Type B pancreatic cell (in vitro differentiated cells): ENCODE data around the gene TBL3. TPM values are rescaled to one million over a fixed set of nuclear protein-coding genes. Genes with fewer than 3 reads are reported as not detected.

Experiments
- DNase-seq: peaks from one replicate; pipeline ENCODE4 v3.0.0; 2021; ENCODE audit warnings: mixed read lengths; ENCODE audit not compliant: unreplicated experiment; ENCODE audit errors: extremely low spot score
- H3K27ac Mint-ChIP-seq: 2 replicates; pipeline ENCODE4 v1.8.0; 2021; ENCODE audit warnings: mild to moderate bottlenecking, mixed read lengths
- H3K27me3 Mint-ChIP-seq: 2 replicates; pipeline ENCODE4 v1.8.0; 2021; ENCODE audit warnings: mixed read lengths
- H3K36me3 Mint-ChIP-seq: 2 replicates; pipeline ENCODE4 v1.8.0; 2021; ENCODE audit warnings: mixed read lengths
- H3K4me1 Mint-ChIP-seq: one replicate; pipeline ENCODE4 v1.8.0; 2021; ENCODE audit warnings: mixed read lengths; ENCODE audit not compliant: unreplicated experiment
- H3K4me3 Mint-ChIP-seq: 2 replicates; pipeline ENCODE4 v1.8.0; 2021; ENCODE audit warnings: mild to moderate bottlenecking, mixed read lengths
- H3K9me3 Mint-ChIP-seq: 2 replicates; pipeline ENCODE4 v1.8.0; 2021; ENCODE audit warnings: mixed read lengths
- total RNA-seq: library from RNA; stranded (reverse); gene quantifications from 2 replicates; pipeline ENCODE4 v1.2.1, GENCODE V29; 2021; ENCODE audit warnings: low replicate concordance
- TF ChIP-seq, protein P1 (sequence below): fragments of 200-600 bp; sonication (generic); conservative IDR thresholded peaks from 2 replicates; pipeline ENCODE4 v1.5.0; 2021; ENCODE audit warnings: antibody characterized with exemption, mild to moderate bottlenecking

TBL3 gene
- total RNA-seq, 1 donor from 2014 or later = 37.0 TPM

DNA sequence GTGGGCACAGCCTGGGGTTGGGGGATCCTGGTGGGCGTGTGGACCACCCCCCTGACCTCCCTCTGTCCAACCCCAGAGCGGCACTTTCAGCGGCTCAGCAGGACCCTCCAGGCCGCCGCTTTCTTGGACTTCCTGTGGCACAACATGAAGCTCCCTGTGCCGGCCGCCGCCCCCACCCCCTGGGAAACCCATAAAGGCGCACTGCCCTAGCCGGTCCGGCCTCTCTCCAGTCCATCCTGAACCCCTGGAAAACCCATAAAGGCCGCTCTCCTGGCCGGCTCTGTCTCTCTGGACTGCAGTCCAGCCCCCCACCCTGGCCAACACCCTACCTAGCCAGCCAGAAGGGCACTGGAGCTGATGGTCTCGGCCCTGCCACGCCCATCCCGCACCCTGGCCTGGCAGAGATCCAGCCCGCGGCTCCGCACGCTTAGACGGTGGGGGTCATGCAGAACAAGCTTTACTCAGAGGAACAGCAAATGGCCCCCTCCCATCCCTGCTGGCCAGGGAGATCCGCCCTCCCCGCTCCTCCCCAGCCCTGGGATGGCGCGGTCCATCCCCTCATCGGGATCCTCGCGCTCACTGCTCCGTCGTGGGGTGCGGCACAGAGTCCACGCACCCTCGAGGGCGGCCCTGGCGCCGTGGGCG lies 6.7 kb downstream of the TBL3 start:
- H3K36me3 Mint-ChIP-seq = no peaks in the 10 kb centered on the region
- peaks cover 41% of the 10 kb centered on the region for H3K27me3 Mint-ChIP-seq
- no peak for DNase-seq
- no peak overlapping the region for H3K27ac Mint-ChIP-seq
- no peaks in the 10 kb centered on the region for H3K9me3 Mint-ChIP-seq
- H3K4me1 Mint-ChIP-seq = peaks cover 5% of the 10 kb centered on the region
- no peak overlapping the region for H3K4me3 Mint-ChIP-seq
- TF ChIP-seq, protein P1, sequence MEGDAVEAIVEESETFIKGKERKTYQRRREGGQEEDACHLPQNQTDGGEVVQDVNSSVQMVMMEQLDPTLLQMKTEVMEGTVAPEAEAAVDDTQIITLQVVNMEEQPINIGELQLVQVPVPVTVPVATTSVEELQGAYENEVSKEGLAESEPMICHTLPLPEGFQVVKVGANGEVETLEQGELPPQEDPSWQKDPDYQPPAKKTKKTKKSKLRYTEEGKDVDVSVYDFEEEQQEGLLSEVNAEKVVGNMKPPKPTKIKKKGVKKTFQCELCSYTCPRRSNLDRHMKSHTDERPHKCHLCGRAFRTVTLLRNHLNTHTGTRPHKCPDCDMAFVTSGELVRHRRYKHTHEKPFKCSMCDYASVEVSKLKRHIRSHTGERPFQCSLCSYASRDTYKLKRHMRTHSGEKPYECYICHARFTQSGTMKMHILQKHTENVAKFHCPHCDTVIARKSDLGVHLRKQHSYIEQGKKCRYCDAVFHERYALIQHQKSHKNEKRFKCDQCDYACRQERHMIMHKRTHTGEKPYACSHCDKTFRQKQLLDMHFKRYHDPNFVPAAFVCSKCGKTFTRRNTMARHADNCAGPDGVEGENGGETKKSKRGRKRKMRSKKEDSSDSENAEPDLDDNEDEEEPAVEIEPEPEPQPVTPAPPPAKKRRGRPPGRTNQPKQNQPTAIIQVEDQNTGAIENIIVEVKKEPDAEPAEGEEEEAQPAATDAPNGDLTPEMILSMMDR = no peak

DNA sequence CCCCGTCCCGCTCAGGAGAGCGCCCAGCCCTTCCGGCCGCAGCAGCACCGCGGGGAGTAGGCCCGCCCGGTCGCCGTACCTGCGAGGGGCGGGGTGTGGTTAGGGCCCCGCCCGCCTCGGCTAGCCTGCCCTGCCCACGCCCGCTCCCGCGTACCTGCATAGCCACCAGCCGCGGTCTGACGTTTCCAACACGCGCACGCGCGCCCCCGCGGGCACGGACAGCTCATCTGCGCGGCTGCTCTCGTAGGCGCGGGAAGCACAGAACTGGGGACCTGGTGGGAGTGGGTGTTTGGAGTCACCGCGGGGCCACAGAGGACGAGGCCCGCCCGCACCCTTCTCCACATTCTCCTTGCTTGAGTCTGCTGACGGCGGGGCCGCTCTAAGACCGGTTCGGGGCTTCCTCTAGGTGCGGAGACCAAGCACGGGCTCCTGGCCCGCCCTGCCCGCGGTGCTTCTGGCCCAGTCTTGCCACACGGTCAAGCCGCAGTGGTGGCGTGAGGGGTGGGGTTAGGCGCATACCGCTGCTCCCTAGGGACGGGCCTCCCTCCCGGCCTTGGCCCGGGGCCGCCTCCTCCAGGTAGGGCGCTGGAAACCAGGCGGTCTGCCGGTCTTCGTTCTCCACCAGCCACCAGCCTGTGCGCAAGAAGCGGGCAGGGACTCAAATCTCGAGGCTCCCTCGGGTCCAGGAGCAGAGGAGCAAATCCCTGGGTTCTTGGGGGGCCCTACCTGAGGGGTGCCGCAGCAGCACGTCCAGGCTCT lies 7.6 kb downstream of the TBL3 start:
- Mint-ChIP-seq H3K4me1 (peaks cover 5% of the 10 kb centered on the region), H3K36me3 (no peaks in the 10 kb centered on the region), H3K27me3 (peaks cover 41% of the 10 kb centered on the region), H3K4me3 (no peak overlapping the region), H3K9me3 (no peaks in the 10 kb centered on the region), H3K27ac (no peak overlapping the region)
- TF ChIP-seq, protein P1 = no peak
- DNase-seq = no peak

DNA sequence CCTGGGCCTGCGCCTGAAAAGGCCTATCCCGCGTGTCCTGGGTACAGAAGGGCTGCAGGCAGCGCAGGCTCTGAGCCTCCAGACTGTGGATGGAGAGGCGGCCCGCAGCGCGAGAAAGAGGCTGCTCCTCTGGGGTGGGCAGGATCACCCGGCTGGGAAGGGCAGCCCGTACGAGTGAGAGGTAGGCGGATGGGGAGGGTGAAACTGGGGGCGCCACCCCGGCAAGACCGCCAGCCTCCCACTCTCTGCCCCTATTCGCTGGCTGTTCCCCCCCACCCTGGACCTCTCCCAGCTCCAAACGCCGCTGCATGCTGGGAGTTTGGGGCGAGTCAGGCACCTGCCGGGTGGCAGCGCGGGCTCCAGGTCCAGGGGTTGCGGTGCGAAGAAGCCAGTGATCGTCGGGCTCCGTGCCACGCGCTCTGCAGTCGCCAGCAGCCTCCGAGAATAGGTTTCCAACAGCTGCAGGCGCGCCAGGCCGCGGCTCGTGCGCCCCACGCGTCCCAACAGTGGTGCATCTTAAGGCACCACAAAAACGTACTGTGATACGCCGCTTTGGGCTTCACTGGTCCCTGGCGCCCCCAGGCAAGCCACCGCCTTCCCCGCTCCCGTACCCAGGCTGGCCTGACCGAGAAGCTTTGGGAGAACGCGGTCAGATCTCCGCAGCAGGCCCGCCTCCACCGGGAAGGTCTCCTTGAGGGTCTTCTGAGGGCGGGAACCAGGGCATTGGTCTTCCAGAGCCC lies 8.3 kb downstream of the TBL3 start:
- no peak for DNase-seq
- Mint-ChIP-seq H3K27ac (no peak overlapping the region), H3K4me3 (no peak overlapping the region), H3K27me3 (peaks cover 41% of the 10 kb centered on the region), H3K4me1 (peaks cover 11% of the 10 kb centered on the region), H3K36me3 (no peaks in the 10 kb centered on the region), H3K9me3 (no peaks in the 10 kb centered on the region)
- TF ChIP-seq, protein P1 = no peak

DNA sequence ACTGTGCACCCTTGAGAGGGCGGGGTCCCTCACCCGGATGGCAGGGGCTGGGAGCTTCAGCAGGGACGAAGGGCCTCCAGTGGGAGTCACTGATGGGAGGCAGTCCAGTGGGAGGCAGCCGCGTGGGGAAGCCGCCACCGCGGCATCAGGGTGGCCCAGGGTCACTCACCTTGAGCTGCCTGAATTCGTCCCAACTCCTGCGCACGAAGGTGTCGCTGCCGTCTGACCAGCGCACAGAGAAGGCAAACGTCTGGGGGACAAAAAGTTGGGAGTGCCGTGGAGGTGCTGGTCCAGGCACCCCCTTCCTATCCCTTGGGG lies 8.9 kb downstream of the TBL3 start:
- H3K9me3 Mint-ChIP-seq = no peaks in the 10 kb centered on the region
- no peak for DNase-seq
- no peaks in the 10 kb centered on the region for H3K36me3 Mint-ChIP-seq
- TF ChIP-seq, protein P1 = no peak
- H3K27ac Mint-ChIP-seq = no peak overlapping the region
- H3K4me1 Mint-ChIP-seq = peaks cover 11% of the 10 kb centered on the region
- peaks cover 41% of the 10 kb centered on the region for H3K27me3 Mint-ChIP-seq
- no peak overlapping the region for H3K4me3 Mint-ChIP-seq

DNA sequence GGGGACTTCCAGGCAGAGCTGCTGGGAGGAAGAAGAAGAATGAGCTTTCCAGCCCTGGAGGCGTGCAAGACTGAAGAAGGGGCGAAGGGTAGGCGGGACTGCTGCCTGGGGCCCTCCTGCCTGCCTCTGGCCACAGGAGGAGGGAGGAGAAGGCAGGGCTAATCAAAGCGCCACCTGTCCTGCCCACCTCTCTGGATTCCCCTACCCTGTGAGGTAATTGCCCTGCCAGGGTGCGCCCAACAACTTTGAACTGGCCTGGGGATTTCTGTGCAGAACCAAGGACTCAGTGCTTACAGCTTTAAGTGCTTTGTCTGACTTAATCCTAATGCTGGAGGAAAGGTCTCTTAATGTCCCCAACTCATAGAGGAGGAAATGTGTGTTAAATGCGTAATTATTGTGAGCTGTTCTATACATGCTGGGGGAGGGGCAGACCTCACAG lies 9.6 kb downstream of the TBL3 start, which contains the start of gene NOXO1:
Gene NOXO1 (minus strand): TSS at position 72 of the 439 bp plus-strand sequence. CDS start 290 bp downstream, outside the sequence.
- TF ChIP-seq, protein P1 = no peak
- Mint-ChIP-seq H3K27me3 (peaks cover 41% of the 10 kb centered on the region), H3K4me3 (peak within 1 kb of the TSS; percentile 57), H3K27ac (peak within 1 kb of the TSS; percentile 56), H3K4me1 (peaks cover 11% of the 10 kb centered on the region), H3K9me3 (no peaks in the 10 kb centered on the region), H3K36me3 (no peaks in the 10 kb centered on the region)
- no peak for DNase-seq
